ENCODE results near the gene RAB40B.

The RAB40B gene

GRCh38 chr17:82630212-82630611 is 68.3 kb downstream of the RAB40B start:
- H3K9me2 ChIP-seq (replicated peaks; ENCODE audit: insufficient read depth, low read length): no peaks in the 10 kb centered on the region
- H3K4me1 ChIP-seq (ENCODE audit: low read length): no peaks in the 10 kb centered on the region
- no peak overlapping the region for H3K4me3 ChIP-seq (ENCODE audit: low read length)
- H3F3A ChIP-seq (ENCODE audit: insufficient read depth, low read length): no peaks in the 10 kb centered on the region
- H3K27me3 ChIP-seq (replicated peaks; ENCODE audit: insufficient read depth, low read length): no peaks in the 10 kb centered on the region
- TF ChIP-seq, protein P1, sequence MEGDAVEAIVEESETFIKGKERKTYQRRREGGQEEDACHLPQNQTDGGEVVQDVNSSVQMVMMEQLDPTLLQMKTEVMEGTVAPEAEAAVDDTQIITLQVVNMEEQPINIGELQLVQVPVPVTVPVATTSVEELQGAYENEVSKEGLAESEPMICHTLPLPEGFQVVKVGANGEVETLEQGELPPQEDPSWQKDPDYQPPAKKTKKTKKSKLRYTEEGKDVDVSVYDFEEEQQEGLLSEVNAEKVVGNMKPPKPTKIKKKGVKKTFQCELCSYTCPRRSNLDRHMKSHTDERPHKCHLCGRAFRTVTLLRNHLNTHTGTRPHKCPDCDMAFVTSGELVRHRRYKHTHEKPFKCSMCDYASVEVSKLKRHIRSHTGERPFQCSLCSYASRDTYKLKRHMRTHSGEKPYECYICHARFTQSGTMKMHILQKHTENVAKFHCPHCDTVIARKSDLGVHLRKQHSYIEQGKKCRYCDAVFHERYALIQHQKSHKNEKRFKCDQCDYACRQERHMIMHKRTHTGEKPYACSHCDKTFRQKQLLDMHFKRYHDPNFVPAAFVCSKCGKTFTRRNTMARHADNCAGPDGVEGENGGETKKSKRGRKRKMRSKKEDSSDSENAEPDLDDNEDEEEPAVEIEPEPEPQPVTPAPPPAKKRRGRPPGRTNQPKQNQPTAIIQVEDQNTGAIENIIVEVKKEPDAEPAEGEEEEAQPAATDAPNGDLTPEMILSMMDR (IDR thresholded peaks at IDR 0.05; ENCODE audit: low read length): no peak
- TF ChIP-seq EZH2phosphoT487 (IDR thresholded peaks at IDR 0.05; ENCODE audit: low read length) (no peak), EZH2 (optimal IDR thresholded peaks at IDR 0.05; ENCODE audit: low read depth, low read length) (no peak)
- H2AFZ ChIP-seq (ENCODE audit: low read length): no peak overlapping the region
- H3K27ac ChIP-seq (ENCODE audit: low read length): no peak overlapping the region
- H4K20me1 ChIP-seq (ENCODE audit: insufficient read depth, low read length): 0 out of 2 replicates have a peak, but pooled peaks cover 4% of the 10 kb centered on the region
- no peaks in the 10 kb centered on the region for H3K9me3 ChIP-seq (replicated peaks; ENCODE audit: insufficient read depth, low read length)
- DNase-seq: no peak
- H3K9ac ChIP-seq (ENCODE audit: low read length): no peak overlapping the region
- H3K79me2 ChIP-seq (ENCODE audit: low read length): peaks cover 49% of the 10 kb centered on the region
- no peaks in the 10 kb centered on the region; the same call in none of the 2 replicates for H3K36me3 ChIP-seq (replicated peaks; ENCODE audit: insufficient read depth, low read length)
- H3K4me2 ChIP-seq (ENCODE audit: low read depth, low read length): no peak overlapping the region

DNA sequence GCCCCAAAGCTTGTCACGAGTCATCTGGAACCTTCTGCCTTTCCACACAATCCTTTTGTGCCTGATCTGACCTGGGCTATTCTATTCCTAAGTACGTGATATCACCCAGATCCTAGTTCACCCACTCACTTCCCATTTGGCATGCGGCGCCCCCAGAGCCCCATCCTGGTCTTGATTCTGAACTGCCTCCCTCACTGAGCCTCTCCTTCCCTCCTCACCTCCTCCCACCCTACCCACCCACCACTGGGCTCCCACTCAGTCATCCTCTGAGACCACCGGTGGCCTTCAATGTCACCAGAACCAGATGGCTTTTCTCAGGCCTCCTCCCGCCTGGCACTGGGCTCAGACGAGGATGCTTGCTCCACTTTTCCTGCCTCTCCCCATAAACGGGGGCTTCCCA is 68.8 kb downstream of the RAB40B start:
- H3F3A ChIP-seq (ENCODE audit: insufficient read depth, low read length): no peaks in the 10 kb centered on the region
- H3K79me2 ChIP-seq (ENCODE audit: low read length): peaks cover 47% of the 10 kb centered on the region
- H3K9ac ChIP-seq (ENCODE audit: low read length): no peak overlapping the region
- H3K27ac ChIP-seq (ENCODE audit: low read length): no peak overlapping the region
- no peak overlapping the region for H3K4me3 ChIP-seq (ENCODE audit: low read length)
- H3K9me2 ChIP-seq (replicated peaks; ENCODE audit: insufficient read depth, low read length): no peaks in the 10 kb centered on the region
- no peak overlapping the region for H3K4me2 ChIP-seq (ENCODE audit: low read depth, low read length)
- 0 out of 2 replicates have a peak, but pooled peaks cover 4% of the 10 kb centered on the region for H4K20me1 ChIP-seq (ENCODE audit: insufficient read depth, low read length)
- no peaks in the 10 kb centered on the region for H3K27me3 ChIP-seq (replicated peaks; ENCODE audit: insufficient read depth, low read length)
- no peak for TF ChIP-seq EZH2phosphoT487 (IDR thresholded peaks at IDR 0.05; ENCODE audit: low read length)
- TF ChIP-seq, protein P1 (IDR thresholded peaks at IDR 0.05; ENCODE audit: low read length): no peak
- TF ChIP-seq EZH2 (optimal IDR thresholded peaks at IDR 0.05; ENCODE audit: low read depth, low read length): no peak
- no peaks in the 10 kb centered on the region for H3K4me1 ChIP-seq (ENCODE audit: low read length)
- no peak overlapping the region for H2AFZ ChIP-seq (ENCODE audit: low read length)
- H3K36me3 ChIP-seq (replicated peaks; ENCODE audit: insufficient read depth, low read length): no peaks in the 10 kb centered on the region; the same call in none of the 2 replicates
- no peak for DNase-seq
- no peaks in the 10 kb centered on the region for H3K9me3 ChIP-seq (replicated peaks; ENCODE audit: insufficient read depth, low read length)

DNA sequence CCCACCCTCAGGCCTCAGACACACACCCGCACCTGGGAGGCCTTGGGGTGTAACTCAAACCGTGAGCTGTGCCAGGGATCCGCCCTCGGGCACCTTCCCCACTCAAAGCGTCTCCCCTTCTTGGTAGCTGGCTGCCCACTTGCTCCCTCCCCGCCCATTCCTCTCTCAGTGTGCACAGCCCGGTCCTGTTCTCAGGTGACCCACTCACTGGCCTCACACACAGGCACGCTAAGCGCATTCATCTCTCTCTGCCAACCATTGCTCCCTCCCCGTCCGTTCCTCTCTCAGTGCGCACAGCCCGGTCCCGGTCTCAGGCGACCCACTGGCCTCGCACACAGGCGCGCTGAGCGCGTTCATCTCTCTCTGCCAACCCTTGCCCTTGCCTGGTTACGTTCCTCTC is 71.1 kb downstream of the RAB40B start:
- no peak overlapping the region for H2AFZ ChIP-seq (ENCODE audit: low read length)
- no peaks in the 10 kb centered on the region for H3K9me2 ChIP-seq (replicated peaks; ENCODE audit: insufficient read depth, low read length)
- H3K4me3 ChIP-seq (ENCODE audit: low read length): no peak overlapping the region
- no peaks in the 10 kb centered on the region for H3K4me1 ChIP-seq (ENCODE audit: low read length)
- H3F3A ChIP-seq (ENCODE audit: insufficient read depth, low read length): no peaks in the 10 kb centered on the region
- no peak overlapping the region for H3K9ac ChIP-seq (ENCODE audit: low read length)
- no peak for DNase-seq
- H3K27me3 ChIP-seq (replicated peaks; ENCODE audit: insufficient read depth, low read length): no peaks in the 10 kb centered on the region
- TF ChIP-seq EZH2phosphoT487 (IDR thresholded peaks at IDR 0.05; ENCODE audit: low read length) (no peak), EZH2 (optimal IDR thresholded peaks at IDR 0.05; ENCODE audit: low read depth, low read length) (no peak)
- peaks cover 26% of the 10 kb centered on the region for H3K79me2 ChIP-seq (ENCODE audit: low read length)
- H3K9me3 ChIP-seq (replicated peaks; ENCODE audit: insufficient read depth, low read length): no peaks in the 10 kb centered on the region
- 0 out of 2 replicates have a peak, but pooled peaks cover 4% of the 10 kb centered on the region for H4K20me1 ChIP-seq (ENCODE audit: insufficient read depth, low read length)
- H3K36me3 ChIP-seq (replicated peaks; ENCODE audit: insufficient read depth, low read length): no peaks in the 10 kb centered on the region; the same call in none of the 2 replicates
- H3K27ac ChIP-seq (ENCODE audit: low read length): no peak overlapping the region
- H3K4me2 ChIP-seq (ENCODE audit: low read depth, low read length): no peak overlapping the region

- TF ChIP-seq, protein P1 (IDR thresholded peaks at IDR 0.05; ENCODE audit: low read length): no peak
- TF ChIP-seq EZH2phosphoT487 (IDR thresholded peaks at IDR 0.05; ENCODE audit: low read length) (no peak), EZH2 (optimal IDR thresholded peaks at IDR 0.05; ENCODE audit: low read depth, low read length) (no peak)
- H4K20me1 ChIP-seq (ENCODE audit: insufficient read depth, low read length): 0 out of 2 replicates have a peak, but pooled peaks cover 4% of the 10 kb centered on the region
- H3F3A ChIP-seq (ENCODE audit: insufficient read depth, low read length): no peaks in the 10 kb centered on the region
- no peak overlapping the region for H3K4me3 ChIP-seq (ENCODE audit: low read length)
- no peak overlapping the region for H3K27ac ChIP-seq (ENCODE audit: low read length)
- no peaks in the 10 kb centered on the region for H3K4me1 ChIP-seq (ENCODE audit: low read length)
- no peaks in the 10 kb centered on the region for H3K27me3 ChIP-seq (replicated peaks; ENCODE audit: insufficient read depth, low read length)
- H3K36me3 ChIP-seq (replicated peaks; ENCODE audit: insufficient read depth, low read length): no peaks in the 10 kb centered on the region; the same call in none of the 2 replicates
- H3K79me2 ChIP-seq (ENCODE audit: low read length): peaks cover 2% of the 10 kb centered on the region; the same call in 1 of the 2 replicates
- DNase-seq: no peak
- no peak overlapping the region for H3K4me2 ChIP-seq (ENCODE audit: low read depth, low read length)
- H3K9me2 ChIP-seq (replicated peaks; ENCODE audit: insufficient read depth, low read length): no peaks in the 10 kb centered on the region
- no peak overlapping the region for H3K9ac ChIP-seq (ENCODE audit: low read length)
- H2AFZ ChIP-seq (ENCODE audit: low read length): no peak overlapping the region
- no peaks in the 10 kb centered on the region for H3K9me3 ChIP-seq (replicated peaks; ENCODE audit: insufficient read depth, low read length)
Measured at GRCh38 chr17:82623707-82624106, 74.8 kb downstream of the RAB40B start.
